Measurements from ENCODE around the gene FLCN. TPM values are rescaled to one million over a fixed set of nuclear protein-coding genes. Genes with fewer than 3 reads are reported as not detected.
"Not testable (repeated sequence)": the region's sequence is repeated elsewhere in the genome, so short reads cannot be mapped to it uniquely, and the experiment has no call there.

The FLCN gene
- total and polyA plus RNA-seq, 2 experiments from 2014 or later = 12.1 to 36.6 TPM

DNA sequence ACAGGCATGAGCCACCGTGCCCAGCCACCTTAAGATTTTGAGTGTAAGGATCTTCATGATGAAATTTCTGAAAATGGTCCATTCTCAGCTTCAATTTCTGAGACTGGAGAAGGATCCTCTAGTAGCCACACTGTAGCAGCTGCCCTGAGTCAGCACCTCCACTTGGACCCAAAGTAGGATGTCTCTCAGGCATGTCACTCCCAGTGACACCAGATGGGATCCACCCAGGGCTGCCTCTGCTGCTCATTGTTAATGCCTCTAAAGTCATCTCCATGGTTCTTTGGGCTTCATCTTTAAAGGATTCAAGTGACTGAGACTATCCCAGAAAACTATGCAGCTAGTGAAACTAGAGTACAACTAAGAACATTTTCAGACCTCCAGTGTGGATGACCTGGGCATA, 38.7 kb downstream of the FLCN start (continued):
- TF ChIP-seq, protein P1, sequence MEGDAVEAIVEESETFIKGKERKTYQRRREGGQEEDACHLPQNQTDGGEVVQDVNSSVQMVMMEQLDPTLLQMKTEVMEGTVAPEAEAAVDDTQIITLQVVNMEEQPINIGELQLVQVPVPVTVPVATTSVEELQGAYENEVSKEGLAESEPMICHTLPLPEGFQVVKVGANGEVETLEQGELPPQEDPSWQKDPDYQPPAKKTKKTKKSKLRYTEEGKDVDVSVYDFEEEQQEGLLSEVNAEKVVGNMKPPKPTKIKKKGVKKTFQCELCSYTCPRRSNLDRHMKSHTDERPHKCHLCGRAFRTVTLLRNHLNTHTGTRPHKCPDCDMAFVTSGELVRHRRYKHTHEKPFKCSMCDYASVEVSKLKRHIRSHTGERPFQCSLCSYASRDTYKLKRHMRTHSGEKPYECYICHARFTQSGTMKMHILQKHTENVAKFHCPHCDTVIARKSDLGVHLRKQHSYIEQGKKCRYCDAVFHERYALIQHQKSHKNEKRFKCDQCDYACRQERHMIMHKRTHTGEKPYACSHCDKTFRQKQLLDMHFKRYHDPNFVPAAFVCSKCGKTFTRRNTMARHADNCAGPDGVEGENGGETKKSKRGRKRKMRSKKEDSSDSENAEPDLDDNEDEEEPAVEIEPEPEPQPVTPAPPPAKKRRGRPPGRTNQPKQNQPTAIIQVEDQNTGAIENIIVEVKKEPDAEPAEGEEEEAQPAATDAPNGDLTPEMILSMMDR (conservative IDR thresholded peaks at IDR 0.05; ENCODE audit: low read depth in 2 of 2) = no peak

DNA sequence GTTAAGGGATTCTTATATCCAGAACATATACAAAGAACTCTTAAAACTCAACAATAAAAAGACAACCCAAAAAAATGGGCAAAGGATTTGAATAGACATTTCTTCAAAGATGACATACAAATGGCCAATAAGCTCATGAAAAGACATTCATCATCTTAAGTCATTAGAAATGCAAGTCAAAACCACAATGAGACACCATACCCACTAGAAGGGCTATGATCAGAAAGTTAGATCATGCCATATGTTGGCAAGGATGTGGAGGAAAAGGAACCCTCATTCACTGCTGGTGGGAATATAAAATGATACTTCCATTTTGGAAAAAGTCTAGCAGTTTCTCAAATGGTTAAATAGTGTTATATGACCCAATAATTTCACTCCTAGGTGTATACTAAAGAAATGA, 40.2 kb downstream of the FLCN start:
- H3K36me3 ChIP-seq (ENCODE audit: insufficient read depth) = no peaks in the 10 kb centered on the region
- no peaks in the 10 kb centered on the region for H3F3A ChIP-seq (replicated peaks; ENCODE audit: low read depth)
- H3K4me1 ChIP-seq (ENCODE audit: insufficient read depth) = no peaks in the 10 kb centered on the region
- H3K4me2 ChIP-seq = no peak overlapping the region
- DNase-seq (ENCODE audit: low spot score) = no peak
- no peaks in the 10 kb centered on the region for H4K20me1 ChIP-seq (replicated peaks; ENCODE audit: insufficient read depth)
- TF ChIP-seq ZNF114 (CRISPR knock-in tag; IDR thresholded peaks at IDR 0.05) = no peak
- H3K9me2 ChIP-seq (ENCODE audit: insufficient read depth) = no peaks in the 10 kb centered on the region
- no peaks in the 10 kb centered on the region for H3K27me3 ChIP-seq (ENCODE audit: insufficient read depth)
- no peak overlapping the region for H3K27ac Mint-ChIP-seq
- H3K79me2 ChIP-seq (replicated peaks; ENCODE audit: insufficient read depth) = no peaks in the 10 kb centered on the region
- no peaks in the 10 kb centered on the region for H3K36me3 Mint-ChIP-seq (ENCODE audit: low read depth)
- no peak for ATAC-seq
- H3K4me1 Mint-ChIP-seq = no peaks in the 10 kb centered on the region
- H3K4me3 ChIP-seq = no peak overlapping the region
- H2AFZ ChIP-seq = no peak overlapping the region
- no peaks in the 10 kb centered on the region for H3K9me3 Mint-ChIP-seq
- peaks cover 4% of the 10 kb centered on the region for H3K27me3 Mint-ChIP-seq (ENCODE audit: insufficient read depth, low read depth, poor library complexity)
- H3K4me3 Mint-ChIP-seq = no peak overlapping the region
- H3K27ac ChIP-seq (ENCODE audit: low read depth) = no peak overlapping the region

DNA sequence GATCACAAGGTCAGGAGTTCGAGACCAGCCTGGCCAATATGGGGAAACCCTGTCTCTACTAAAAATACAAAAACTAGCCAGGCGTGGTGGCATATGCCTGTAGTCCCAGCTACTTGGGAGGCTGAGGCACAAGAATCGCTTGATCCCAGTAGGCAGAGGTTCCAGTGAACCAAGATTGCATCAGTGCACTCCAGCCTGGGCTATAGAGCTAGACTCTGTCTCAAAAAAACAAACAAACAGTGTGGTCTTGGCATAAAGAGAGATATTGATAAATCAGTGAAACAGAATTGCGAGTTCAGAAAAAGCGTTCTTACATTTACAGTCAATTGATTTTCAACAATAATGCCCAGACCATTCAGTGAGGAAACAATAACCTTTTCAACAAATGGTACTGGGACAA, 41.5 kb downstream of the FLCN start:
- DNase-seq (ENCODE audit: low spot score); H3K9me3 Mint-ChIP-seq; H3K79me2 ChIP-seq (replicated peaks; ENCODE audit: insufficient read depth); H3K36me3 ChIP-seq (ENCODE audit: insufficient read depth); H3K27me3 ChIP-seq (ENCODE audit: insufficient read depth); H3F3A ChIP-seq (replicated peaks; ENCODE audit: low read depth); H3K9me2 ChIP-seq (ENCODE audit: insufficient read depth); H4K20me1 ChIP-seq (replicated peaks; ENCODE audit: insufficient read depth); H3K4me3 ChIP-seq; H3K4me2 ChIP-seq; H3K27ac ChIP-seq (ENCODE audit: low read depth); ATAC-seq; H3K27ac Mint-ChIP-seq; H3K27me3 Mint-ChIP-seq (ENCODE audit: insufficient read depth, low read depth, poor library complexity); H3K4me3 Mint-ChIP-seq; H3K4me1 Mint-ChIP-seq; H3K36me3 Mint-ChIP-seq (ENCODE audit: low read depth); H2AFZ ChIP-seq; H3K4me1 ChIP-seq (ENCODE audit: insufficient read depth): not testable (repeated sequence)

DNA sequence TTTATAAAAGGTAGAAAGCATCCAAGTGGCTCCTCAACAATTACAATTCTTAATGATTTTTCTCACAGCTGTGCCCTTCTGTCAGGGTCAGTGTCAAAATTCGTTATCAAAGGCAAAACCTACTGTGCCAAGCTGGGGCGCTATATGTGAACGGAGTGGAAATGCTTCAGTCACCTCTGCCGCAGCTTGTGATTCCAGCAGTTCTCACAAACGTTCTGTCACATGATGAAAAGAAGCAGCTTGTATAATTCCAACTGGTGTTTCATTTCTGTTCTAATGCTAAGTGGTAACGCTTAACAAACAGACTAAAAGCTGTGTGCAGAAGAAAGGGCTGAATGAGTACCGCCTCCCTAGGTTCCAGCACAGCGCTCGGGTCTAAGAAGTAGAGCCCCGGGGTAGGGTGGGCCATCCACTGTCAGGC, 45.0 kb downstream of the FLCN start:
- Histone ChIP-seq H3K4me3 (no peak overlapping the region), H3K79me2 (replicated peaks; ENCODE audit: insufficient read depth) (no peaks in the 10 kb centered on the region), H3K27ac (ENCODE audit: low read depth) (no peak overlapping the region), H3K4me2 (no peak overlapping the region), H2AFZ (no peak overlapping the region), H3K36me3 (ENCODE audit: insufficient read depth) (no peaks in the 10 kb centered on the region), H3K9me2 (ENCODE audit: insufficient read depth) (no peaks in the 10 kb centered on the region), H4K20me1 (replicated peaks; ENCODE audit: insufficient read depth) (no peaks in the 10 kb centered on the region), H3K4me1 (ENCODE audit: insufficient read depth) (no peaks in the 10 kb centered on the region), H3F3A (replicated peaks; ENCODE audit: low read depth) (no peaks in the 10 kb centered on the region), H3K27me3 (ENCODE audit: insufficient read depth) (no peaks in the 10 kb centered on the region)
- no peak overlapping the region for H3K27ac Mint-ChIP-seq
- peak; percentile 51 for ATAC-seq
- DNase-seq (ENCODE audit: low spot score) = no peak
- H3K9me3 Mint-ChIP-seq = no peaks in the 10 kb centered on the region
- H3K4me3 Mint-ChIP-seq = no peak overlapping the region
- H3K27me3 Mint-ChIP-seq (ENCODE audit: insufficient read depth, low read depth, poor library complexity) = peaks cover 3% of the 10 kb centered on the region
- H3K36me3 Mint-ChIP-seq (ENCODE audit: low read depth) = no peaks in the 10 kb centered on the region
- H3K4me1 Mint-ChIP-seq = no peaks in the 10 kb centered on the region
- TF ChIP-seq ZNF331 (CRISPR knock-in tag; IDR thresholded peaks at IDR 0.05; ENCODE audit: low read depth) = no peak

Measured in GM23338 (cell line).